ENCODE results near the gene VAPB.

Gene VAPB

GRCh38 chr20:58452667-58453255, 63.7 kb downstream of the VAPB start:
- H3K4me3 ChIP-seq (ENCODE audit: low read depth, low read length), result no peak overlapping the region
- H3K27ac ChIP-seq (ENCODE audit: extremely low read depth, low read depth, low read length), result no peak overlapping the region
- no peaks in the 10 kb centered on the region for H3K9me3 ChIP-seq (ENCODE audit: control insufficient read depth, insufficient read depth, low read depth, low read length)
- ChIA-PET CTCF (interaction anchor here (0.6 to 1.1 kb wide), 2 partner anchors 8 to 26 kb away, joined by 4 read pairs; no protein-coding TSS in a partner anchor), POLR2A (interaction anchor here (2.0 kb wide), 1 partner anchor 64 kb away, joined by 6 read pairs; the partner anchor contains the start of gene VAPB)
- H3K36me3 ChIP-seq (ENCODE audit: control insufficient read depth in 2 of 2, insufficient read depth in 1 of 2, low read length in 2 of 2), result peaks cover 0 to 42% of the 10 kb centered on the region in 2 experiments; a peak in 1 of 3 replicates
- TF ChIP-seq, protein P1, sequence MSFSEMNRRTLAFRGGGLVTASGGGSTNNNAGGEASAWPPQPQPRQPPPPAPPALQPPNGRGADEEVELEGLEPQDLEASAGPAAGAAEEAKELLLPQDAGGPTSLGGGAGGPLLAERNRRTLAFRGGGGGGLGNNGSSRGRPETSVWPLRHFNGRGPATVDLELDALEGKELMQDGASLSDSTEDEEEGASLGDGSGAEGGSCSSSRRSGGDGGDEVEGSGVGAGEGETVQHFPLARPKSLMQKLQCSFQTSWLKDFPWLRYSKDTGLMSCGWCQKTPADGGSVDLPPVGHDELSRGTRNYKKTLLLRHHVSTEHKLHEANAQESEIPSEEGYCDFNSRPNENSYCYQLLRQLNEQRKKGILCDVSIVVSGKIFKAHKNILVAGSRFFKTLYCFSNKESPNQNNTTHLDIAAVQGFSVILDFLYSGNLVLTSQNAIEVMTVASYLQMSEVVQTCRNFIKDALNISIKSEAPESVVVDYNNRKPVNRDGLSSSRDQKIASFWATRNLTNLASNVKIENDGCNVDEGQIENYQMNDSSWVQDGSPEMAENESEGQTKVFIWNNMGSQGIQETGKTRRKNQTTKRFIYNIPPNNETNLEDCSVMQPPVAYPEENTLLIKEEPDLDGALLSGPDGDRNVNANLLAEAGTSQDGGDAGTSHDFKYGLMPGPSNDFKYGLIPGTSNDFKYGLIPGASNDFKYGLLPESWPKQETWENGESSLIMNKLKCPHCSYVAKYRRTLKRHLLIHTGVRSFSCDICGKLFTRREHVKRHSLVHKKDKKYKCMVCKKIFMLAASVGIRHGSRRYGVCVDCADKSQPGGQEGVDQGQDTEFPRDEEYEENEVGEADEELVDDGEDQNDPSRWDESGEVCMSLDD (tag by site-specific recombination; IDR thresholded peaks at IDR 0.05), result no peak
- TF ChIP-seq ZNF26 (tag by site-specific recombination; IDR thresholded peaks at IDR 0.05), result no peak
- TF ChIP-seq ZSCAN4 (tag by site-specific recombination; IDR thresholded peaks at IDR 0.05), result no peak
- no peak for TF ChIP-seq HOXC10 (CRISPR knock-in tag; IDR thresholded peaks at IDR 0.05)
- no peak for TF ChIP-seq ZEB2 (tag by site-specific recombination; IDR thresholded peaks at IDR 0.05)
- no peak for TF ChIP-seq EGR2 (tag by site-specific recombination; IDR thresholded peaks at IDR 0.05; ENCODE audit: low read depth)
- TF ChIP-seq ZNF830 (tag by site-specific recombination; IDR thresholded peaks at IDR 0.05; ENCODE audit: low read depth), result no peak
- TF ChIP-seq ZNF677 (tag by site-specific recombination; IDR thresholded peaks at IDR 0.05), result no peak
- no peak for TF ChIP-seq GFI1B (tag by site-specific recombination; IDR thresholded peaks at IDR 0.05)
- TF ChIP-seq GLI4 (tag by site-specific recombination; IDR thresholded peaks at IDR 0.05), result no peak
- no peak for TF ChIP-seq ZNF624 (tag by site-specific recombination; IDR thresholded peaks at IDR 0.05)
- TF ChIP-seq ZNF280C (tag by site-specific recombination; IDR thresholded peaks at IDR 0.05), result no peak
- TF ChIP-seq ZNF175 (tag by site-specific recombination; IDR thresholded peaks at IDR 0.05), result no peak
- no peak for TF ChIP-seq ZBTB21 (tag by site-specific recombination; IDR thresholded peaks at IDR 0.05)
- TF ChIP-seq ZSCAN30 (tag by site-specific recombination; IDR thresholded peaks at IDR 0.05), result no peak
- TF ChIP-seq ZNF248 (tag by site-specific recombination; IDR thresholded peaks at IDR 0.05), result no peak
- TF ChIP-seq FEZF1 (tag by site-specific recombination; IDR thresholded peaks at IDR 0.05), result no peak
- no peaks in the 10 kb centered on the region for H3K4me1 ChIP-seq (ENCODE audit: control insufficient read depth, insufficient read depth, low read length)

DNA sequence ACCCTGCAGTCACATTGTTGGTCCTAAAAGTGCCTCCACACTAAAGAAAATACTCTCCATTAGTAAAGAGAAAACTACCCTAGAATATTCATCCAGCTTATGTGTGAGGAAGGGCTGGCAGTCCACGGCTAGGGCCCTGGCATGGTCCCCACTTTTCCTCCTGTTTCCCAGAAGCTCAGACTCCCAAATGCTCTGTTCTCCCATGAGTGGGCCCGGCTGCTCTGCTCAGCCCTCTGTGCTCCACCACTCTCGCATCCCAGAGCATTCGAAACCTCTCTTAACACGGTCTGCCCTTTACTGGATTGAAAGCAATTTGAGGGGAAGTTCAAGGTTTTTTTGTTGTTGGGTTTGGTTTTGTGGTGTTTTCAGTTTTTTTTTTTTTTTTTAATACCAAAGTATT, 64.4 kb downstream of the VAPB start:
- Histone ChIP-seq H3K4me1 (ENCODE audit: control insufficient read depth, insufficient read depth, low read length) (no peaks in the 10 kb centered on the region), H3K27ac (ENCODE audit: extremely low read depth, low read depth, low read length) (no peak overlapping the region), H3K4me3 (ENCODE audit: low read depth, low read length) (no peak overlapping the region), H3K9me3 (ENCODE audit: control insufficient read depth, insufficient read depth, low read depth, low read length) (no peaks in the 10 kb centered on the region), H3K36me3 (ENCODE audit: control insufficient read depth in 2 of 2, insufficient read depth in 1 of 2, low read length in 2 of 2) (peaks cover 0 to 36% of the 10 kb centered on the region in 2 experiments; a peak in 1 of 3 replicates)
- ChIA-PET CTCF (interaction anchor here (0.6 to 1.5 kb wide), 5 partner anchors 8 to 275 kb away, joined by 3 to 4 read pairs (median 4); no protein-coding TSS in a partner anchor), POLR2A (interaction anchor here (2.0 kb wide), 1 partner anchor 65 kb away, joined by 6 read pairs; the partner anchor contains the start of gene VAPB)
- TF ChIP-seq RBAK (tag by site-specific recombination; IDR thresholded peaks at IDR 0.05) (no peak), HOXA7 (CRISPR knock-in tag; IDR thresholded peaks at IDR 0.05; ENCODE audit: borderline replicate concordance) (no peak), ZSCAN4 (tag by site-specific recombination; IDR thresholded peaks at IDR 0.05) (no peak), SCRT1 (tag by site-specific recombination; IDR thresholded peaks at IDR 0.05; ENCODE audit: borderline replicate concordance) (no peak), ZNF121 (tag by site-specific recombination; IDR thresholded peaks at IDR 0.05) (no peak), ZNF585B (tag by site-specific recombination; IDR thresholded peaks at IDR 0.05) (no peak)
- TF ChIP-seq, protein P2, sequence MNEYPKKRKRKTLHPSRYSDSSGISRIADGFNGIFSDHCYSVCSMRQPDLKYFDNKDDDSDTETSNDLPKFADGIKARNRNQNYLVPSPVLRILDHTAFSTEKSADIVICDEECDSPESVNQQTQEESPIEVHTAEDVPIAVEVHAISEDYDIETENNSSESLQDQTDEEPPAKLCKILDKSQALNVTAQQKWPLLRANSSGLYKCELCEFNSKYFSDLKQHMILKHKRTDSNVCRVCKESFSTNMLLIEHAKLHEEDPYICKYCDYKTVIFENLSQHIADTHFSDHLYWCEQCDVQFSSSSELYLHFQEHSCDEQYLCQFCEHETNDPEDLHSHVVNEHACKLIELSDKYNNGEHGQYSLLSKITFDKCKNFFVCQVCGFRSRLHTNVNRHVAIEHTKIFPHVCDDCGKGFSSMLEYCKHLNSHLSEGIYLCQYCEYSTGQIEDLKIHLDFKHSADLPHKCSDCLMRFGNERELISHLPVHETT (tag by site-specific recombination; IDR thresholded peaks at IDR 0.05), result no peak
- TF ChIP-seq, protein P3, sequence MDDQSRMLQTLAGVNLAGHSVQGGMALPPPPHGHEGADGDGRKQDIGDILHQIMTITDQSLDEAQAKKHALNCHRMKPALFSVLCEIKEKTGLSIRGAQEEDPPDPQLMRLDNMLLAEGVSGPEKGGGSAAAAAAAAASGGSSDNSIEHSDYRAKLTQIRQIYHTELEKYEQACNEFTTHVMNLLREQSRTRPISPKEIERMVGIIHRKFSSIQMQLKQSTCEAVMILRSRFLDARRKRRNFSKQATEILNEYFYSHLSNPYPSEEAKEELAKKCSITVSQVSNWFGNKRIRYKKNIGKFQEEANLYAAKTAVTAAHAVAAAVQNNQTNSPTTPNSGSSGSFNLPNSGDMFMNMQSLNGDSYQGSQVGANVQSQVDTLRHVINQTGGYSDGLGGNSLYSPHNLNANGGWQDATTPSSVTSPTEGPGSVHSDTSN (CRISPR knock-in tag; IDR thresholded peaks at IDR 0.05), result no peak

Data from HEK293 (cell line).